ENCODE data around the gene CD276.

DNA sequence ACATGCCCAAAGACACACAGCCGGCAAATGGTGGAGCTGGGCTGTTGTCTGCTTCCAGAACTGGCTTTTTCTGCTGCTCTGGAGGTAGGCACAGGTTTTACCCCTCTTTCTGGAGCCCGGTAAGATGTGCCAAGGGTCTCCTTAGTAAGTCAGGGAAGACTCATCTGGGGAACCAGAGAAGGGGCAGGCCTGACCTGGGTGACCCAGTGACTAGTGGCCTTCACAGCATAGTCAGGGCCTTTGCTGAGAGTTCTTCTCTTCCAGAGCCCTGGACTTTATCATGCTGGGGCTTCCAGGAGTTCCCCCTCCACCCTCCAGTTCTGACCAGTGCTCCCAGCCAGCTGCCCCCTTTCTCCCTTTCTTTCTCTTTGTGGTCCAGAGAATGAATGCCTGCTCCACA lies 3.2 kb downstream of the CD276 start:
- TF ChIP-seq, protein P1, sequence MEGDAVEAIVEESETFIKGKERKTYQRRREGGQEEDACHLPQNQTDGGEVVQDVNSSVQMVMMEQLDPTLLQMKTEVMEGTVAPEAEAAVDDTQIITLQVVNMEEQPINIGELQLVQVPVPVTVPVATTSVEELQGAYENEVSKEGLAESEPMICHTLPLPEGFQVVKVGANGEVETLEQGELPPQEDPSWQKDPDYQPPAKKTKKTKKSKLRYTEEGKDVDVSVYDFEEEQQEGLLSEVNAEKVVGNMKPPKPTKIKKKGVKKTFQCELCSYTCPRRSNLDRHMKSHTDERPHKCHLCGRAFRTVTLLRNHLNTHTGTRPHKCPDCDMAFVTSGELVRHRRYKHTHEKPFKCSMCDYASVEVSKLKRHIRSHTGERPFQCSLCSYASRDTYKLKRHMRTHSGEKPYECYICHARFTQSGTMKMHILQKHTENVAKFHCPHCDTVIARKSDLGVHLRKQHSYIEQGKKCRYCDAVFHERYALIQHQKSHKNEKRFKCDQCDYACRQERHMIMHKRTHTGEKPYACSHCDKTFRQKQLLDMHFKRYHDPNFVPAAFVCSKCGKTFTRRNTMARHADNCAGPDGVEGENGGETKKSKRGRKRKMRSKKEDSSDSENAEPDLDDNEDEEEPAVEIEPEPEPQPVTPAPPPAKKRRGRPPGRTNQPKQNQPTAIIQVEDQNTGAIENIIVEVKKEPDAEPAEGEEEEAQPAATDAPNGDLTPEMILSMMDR (IDR thresholded peaks at IDR 0.05; ENCODE audit: low read depth, low read length, poor library complexity, severe bottlenecking): no peak
- no peak for TF ChIP-seq EZH2phosphoT487 (IDR thresholded peaks at IDR 0.05; ENCODE audit: borderline replicate concordance, low read length)

Measured in DOHH2 (cell line).